ENCODE data around the gene BEGAIN. TPM values are rescaled to one million over a fixed set of nuclear protein-coding genes. Genes with fewer than 3 reads are reported as not detected.

BEGAIN gene
- total and polyA plus RNA-seq, 2 of the 8 experiments (the other 6 are each of a cell fraction or from before 2014, with no cell fraction given), result 2.9 to 3.0 TPM

DNA sequence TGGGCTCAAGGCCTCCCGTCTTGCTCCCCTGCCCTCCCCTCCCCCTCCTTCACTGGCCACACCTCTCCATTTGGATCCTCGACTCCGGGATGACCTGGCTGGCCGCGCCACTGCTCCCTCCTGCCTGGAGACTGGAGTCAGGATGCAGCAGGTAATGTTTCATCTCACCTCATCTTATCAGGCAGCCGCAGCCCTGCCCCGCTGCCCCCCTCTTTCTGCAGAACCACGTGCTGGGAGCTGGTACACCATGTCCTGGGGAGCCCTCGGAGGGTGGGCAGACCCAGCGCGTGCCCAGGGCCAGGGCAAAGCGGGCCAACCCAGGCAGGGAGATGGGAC, 31.1 kb downstream of the BEGAIN start:
- POLR2A ChIA-PET (ENCODE audit: partially characterized antibody), result interaction anchor here (2.1 kb wide), 1 partner anchor 9 kb away, joined by 5 read pairs; no protein-coding TSS in a partner anchor
- H3K9ac ChIP-seq (replicated peaks in 1 of 4; ENCODE audit: extremely low read depth in 1 of 4, low read depth in 3 of 4, low read length in 3 of 4), result no peak overlapping the region
- 65% methylated on average over 12 of the region's 12 CpGs; no CpG with 5 or more reads in 1 of the 2 experiments for WGBS, 2 experiments (ENCODE audit: extremely low coverage in 1 of 2, insufficient coverage in 1 of 2, insufficient read length in 1 of 2, insufficient replicate concordance in 2 of 2, low coverage in 1 of 2, low lambda C conversion rate in 2 of 2, missing lambda C conversion rate in 1 of 2)

More for the DNA sequence above, 31.1 kb downstream of the BEGAIN start:
- no peak overlapping the region for H2BK15ac ChIP-seq (ENCODE audit: low read length)
- H2BK12ac ChIP-seq (ENCODE audit: low read depth, low read length), result peak overlapping the region; percentile 97
- no peaks in the 10 kb centered on the region for H3K79me2 ChIP-seq (ENCODE audit: control insufficient read depth in 1 of 2, insufficient read depth in 2 of 2, low read length in 2 of 2)
- no peak overlapping the region for H3K4me3 ChIP-seq (ENCODE audit: extremely low read depth in 1 of 4, insufficient read depth in 2 of 4, low read depth in 3 of 4, low read length in 4 of 4)
- H2BK120ac ChIP-seq (replicated peaks; ENCODE audit: low read depth, low read length), result no peak overlapping the region
- H2AK5ac ChIP-seq (ENCODE audit: low read depth, low read length), result no peak overlapping the region
- H3K4me2 ChIP-seq (ENCODE audit: insufficient read depth in 1 of 2, low read depth in 2 of 2, low read length in 2 of 2), result peak overlapping the region; percentile 3 to 44; a peak in 2 of 4 replicates
- no peaks in the 10 kb centered on the region for H3K23me2 ChIP-seq (ENCODE audit: low read depth, low read length)
- no peak overlapping the region for H4K8ac ChIP-seq (ENCODE audit: extremely low read depth, insufficient read depth, low read length)
- H4K5ac ChIP-seq (ENCODE audit: insufficient read length, low read depth, low read length), result no peak overlapping the region
- DNase-seq (ENCODE audit: low read depth in 1 of 2, low spot score in 2 of 2), result no peak
- peak overlapping the region; percentile 60; the same call in 1 of the 2 replicates for H2BK5ac ChIP-seq (ENCODE audit: low read depth, low read length)
- H3K4me1 ChIP-seq (replicated peaks in 1 of 4; ENCODE audit: control insufficient read depth in 3 of 4, insufficient read depth in 4 of 4, low read length in 3 of 4), result peaks cover 0 to 19% (median 17%) of the 10 kb centered on the region in 4 experiments; a peak in 6 of 7 replicates
- CTCF ChIA-PET (ENCODE audit: partially characterized antibody), result interaction anchor here (1.0 to 4.4 kb wide), 8 partner anchors 9 to 147 kb away, joined by 3 to 19 read pairs (median 4); no protein-coding TSS in a partner anchor
- H2AFZ ChIP-seq (ENCODE audit: low read length), result no peak overlapping the region
- H3K14ac ChIP-seq (ENCODE audit: insufficient read length), result no peak overlapping the region
- H3K9me3 ChIP-seq (ENCODE audit: insufficient read depth in 2 of 2, low read depth in 1 of 2, low read length in 1 of 2), result no peaks in the 10 kb centered on the region
- H3K23ac ChIP-seq (ENCODE audit: insufficient read length), result no peak overlapping the region
- H3K27ac ChIP-seq (ENCODE audit: low read depth, low read length), result no peak overlapping the region
- H4K91ac ChIP-seq (replicated peaks; ENCODE audit: insufficient read length, low read length), result no peak overlapping the region
- peak overlapping the region; percentile 55; the same call in 1 of the 2 replicates for H2BK20ac ChIP-seq (ENCODE audit: low read length)
- no peak for TF ChIP-seq BACH1 (IDR thresholded peaks at IDR 0.05; ENCODE audit: low read length)
- TF ChIP-seq, protein P1, sequence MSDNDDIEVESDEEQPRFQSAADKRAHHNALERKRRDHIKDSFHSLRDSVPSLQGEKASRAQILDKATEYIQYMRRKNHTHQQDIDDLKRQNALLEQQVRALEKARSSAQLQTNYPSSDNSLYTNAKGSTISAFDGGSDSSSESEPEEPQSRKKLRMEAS (IDR thresholded peaks at IDR 0.05), result 0 out of 2 replicates have a peak, but pooled peaks have one; percentile 8
- no peak overlapping the region for H3K56ac ChIP-seq (replicated peaks; ENCODE audit: insufficient read length, low read depth, low read length)
- H3K36me3 ChIP-seq (ENCODE audit: control insufficient read depth in 2 of 4, insufficient read depth in 4 of 4, low read length in 3 of 4), result no peaks in the 10 kb centered on the region
- no peak for FAIRE-seq
- H3K4ac ChIP-seq (replicated peaks; ENCODE audit: insufficient read length, low read depth, low read length), result no peak overlapping the region
- peaks cover 0 to 6% of the 10 kb centered on the region in 2 experiments for H4K20me1 ChIP-seq (replicated peaks in 1 of 2; ENCODE audit: control insufficient read depth in 1 of 2, insufficient read depth in 2 of 2, low read length in 2 of 2)
- peaks cover 0 to 5% (median 2%) of the 10 kb centered on the region in 4 experiments; a peak in 3 of 7 replicates for H3K27me3 ChIP-seq (replicated peaks in 1 of 4; ENCODE audit: control insufficient read depth in 3 of 4, extremely low read depth in 1 of 4, insufficient read depth in 3 of 4, low read length in 3 of 4)
- peak overlapping the region; percentile 36; the same call in 1 of the 2 replicates for H3K18ac ChIP-seq (ENCODE audit: extremely low read depth, low read length)
- no peaks in the 10 kb centered on the region for H3K79me1 ChIP-seq (ENCODE audit: low read depth, low read length)

Data from H1 (cell line).